Dermis blood vessel endothelial cell (primary cell): Measurements from ENCODE around the gene RRAGC. TPM values are rescaled to one million over a fixed set of nuclear protein-coding genes. Genes with fewer than 3 reads are reported as not detected.
A peak's percentile ranks its signal among the peaks of the same experiment; 100 is the strongest.
"Not testable (repeated sequence)": the region's sequence is repeated elsewhere in the genome, so short reads cannot be mapped to it uniquely, and the experiment has no call there.

Experiments
- DNase-seq: peaks from one replicate; pipeline ENCODE4 v3.0.0; 2010
- total RNA-seq: library from RNA; depleted of rRNA; stranded (reverse); fragments of >200 nt; gene quantifications from 2 replicates; pipeline ENCODE4 v1.2.3, GENCODE V29; 2014

Gene RRAGC
- total RNA-seq, 1 donor from 2014 or later: 19.7 TPM

- DNase-seq: no peak
Measured at GRCh38 chr1:38815903-38816627, 43.5 kb downstream of the RRAGC start.

GRCh38 chr1:38814984-38815464 is 44.5 kb downstream of the RRAGC start:
- no peak for DNase-seq

- no peak for DNase-seq
Measured at GRCh38 chr1:38814444-38814983, 45.1 kb downstream of the RRAGC start.

- DNase-seq: no peak
Measured at GRCh38 chr1:38812981-38813380, 46.6 kb downstream of the RRAGC start.

- not testable (repeated sequence) for DNase-seq
Measured at GRCh38 chr1:38811466-38811865, 48.1 kb downstream of the RRAGC start.

- no peak for DNase-seq
Measured at GRCh38 chr1:38806090-38806489, 53.5 kb downstream of the RRAGC start.

GRCh38 chr1:38805036-38805435 is 54.5 kb downstream of the RRAGC start:
- no peak for DNase-seq

GRCh38 chr1:38804062-38804886 is 55.3 kb downstream of the RRAGC start:
- peak; percentile 22 for DNase-seq

GRCh38 chr1:38803647-38804046 is 55.9 kb downstream of the RRAGC start:
- DNase-seq: peak; percentile 13

GRCh38 chr1:38800720-38801671 is 58.6 kb downstream of the RRAGC start:
- no peak for DNase-seq

GRCh38 chr1:38793299-38793698 is 66.3 kb downstream of the RRAGC start:
- DNase-seq: no peak

GRCh38 chr1:38791892-38792291 is 67.7 kb downstream of the RRAGC start:
- no peak for DNase-seq

- DNase-seq: no peak
Measured at GRCh38 chr1:38791164-38791515, 68.4 kb downstream of the RRAGC start.

GRCh38 chr1:38790422-38791163 is 69.0 kb downstream of the RRAGC start:
- no peak for DNase-seq

GRCh38 chr1:38789498-38790169 is 69.9 kb downstream of the RRAGC start:
- DNase-seq: no peak

GRCh38 chr1:38788341-38789336 is 70.9 kb downstream of the RRAGC start:
- no peak for DNase-seq
